HG03342 (cell line): ENCODE results near the gene HOATZ.

Source experiments
- ATAC-seq: cut with Tn5 transposase; IDR thresholded peaks from one replicate; pipeline ENCODE4 v1.9.1; 2021; ENCODE audit warnings: mild to moderate bottlenecking, moderate library complexity; ENCODE audit not compliant: unreplicated experiment

HOATZ gene

DNA sequence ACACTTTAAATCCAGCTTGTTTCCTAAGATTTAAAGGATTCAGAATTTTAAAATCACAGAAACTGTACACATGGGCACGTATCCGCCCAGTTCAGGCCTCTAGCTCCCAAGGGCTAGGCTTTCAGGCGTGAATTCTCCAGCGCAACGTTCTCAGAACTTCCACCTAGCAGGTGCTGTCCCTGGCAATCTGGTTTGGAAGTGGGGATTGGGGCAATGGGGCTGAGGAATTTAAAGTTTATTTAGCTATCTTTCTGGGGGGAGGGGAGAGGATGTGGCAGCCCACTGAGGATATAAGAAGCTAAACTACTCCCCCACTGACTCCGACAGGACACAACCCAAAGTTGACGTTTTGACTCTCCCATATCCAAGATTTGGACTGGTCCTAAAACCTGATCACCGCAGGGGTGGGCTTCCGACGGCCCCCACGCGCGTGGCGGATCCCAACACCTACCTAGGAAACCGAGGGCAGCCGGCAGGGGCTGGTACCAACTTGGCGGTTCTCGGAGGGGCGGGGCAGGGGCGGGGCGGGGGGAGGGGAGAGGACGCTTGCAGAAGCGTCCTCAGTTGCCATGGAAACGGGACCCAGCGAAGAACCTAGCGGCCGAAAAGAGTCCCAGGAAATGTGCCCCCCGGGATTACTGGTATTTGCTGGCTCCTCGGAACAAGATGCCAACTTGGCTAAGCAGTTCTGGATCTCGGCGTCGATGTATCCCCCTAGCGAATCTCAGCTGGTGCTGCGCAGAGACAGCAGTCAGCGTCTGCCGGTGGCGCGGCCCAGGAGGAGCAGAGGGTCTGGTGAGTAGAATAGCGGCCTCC is at the start of gene HOATZ:
Gene HOATZ, plus strand, starts transcription at position 563 of the 816 bp plus-strand sequence. Its CDS starts 7 bp downstream, at position 570.
- ATAC-seq, result no peak

DNA sequence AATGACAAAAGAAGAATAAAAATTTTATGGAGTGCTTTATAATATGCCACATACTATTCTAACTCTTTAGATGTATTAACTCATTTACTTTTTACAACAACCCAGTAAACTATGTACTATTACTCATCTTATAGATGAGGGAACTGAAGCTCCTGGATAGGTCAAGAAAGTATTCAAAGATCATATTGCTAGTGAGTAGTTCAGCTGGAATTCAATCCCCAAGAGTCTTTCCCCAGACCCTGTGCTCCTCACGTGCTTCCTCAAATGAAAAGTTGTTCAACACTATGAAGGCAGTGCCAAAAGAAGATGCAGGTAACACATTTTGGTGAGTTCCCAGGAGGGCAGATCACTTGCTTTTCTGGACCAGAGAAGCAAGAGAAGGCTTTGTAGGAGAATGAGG is 49.2 kb upstream of the HOATZ start:
- no peak for ATAC-seq

DNA sequence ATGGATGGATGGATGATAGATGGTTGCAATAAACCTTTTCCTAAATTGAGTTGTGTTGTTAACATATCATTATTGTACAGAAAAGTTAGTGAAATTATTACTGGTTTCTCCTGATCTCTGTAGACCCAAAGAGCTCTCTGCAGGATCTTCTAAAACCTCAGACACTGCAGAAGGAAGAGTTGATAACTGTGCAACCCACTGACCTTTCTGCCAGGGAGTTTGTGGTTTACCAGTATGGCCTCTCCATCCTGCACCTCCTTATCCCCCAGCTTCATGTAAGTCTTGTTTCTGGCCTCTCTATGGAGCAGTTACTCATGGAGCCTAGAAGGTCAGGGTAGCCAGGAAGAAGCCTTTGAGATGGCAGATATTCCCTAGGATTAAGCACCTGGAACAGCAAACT is 48.0 kb upstream of the HOATZ start:
- no peak for ATAC-seq

DNA sequence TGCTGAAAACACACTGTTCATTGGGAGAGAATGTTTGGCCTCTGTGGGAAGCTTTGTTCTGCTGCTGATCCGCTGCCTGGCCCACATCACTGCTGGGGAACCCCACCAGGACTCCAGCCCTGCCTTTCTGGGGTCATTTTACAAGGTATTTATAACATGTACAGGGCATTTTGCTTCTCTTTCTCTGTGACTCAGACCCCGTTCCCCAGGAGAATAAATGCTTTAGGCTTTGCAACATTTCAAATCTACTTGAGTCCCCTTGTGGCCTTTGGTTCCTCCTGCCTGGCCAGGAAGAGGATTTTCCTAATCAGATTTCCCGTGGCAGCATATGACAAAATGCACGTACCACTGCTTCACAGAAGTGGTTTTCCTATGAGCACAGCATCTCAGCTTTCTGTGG is 45.4 kb upstream of the HOATZ start:
- ATAC-seq, result no peak

DNA sequence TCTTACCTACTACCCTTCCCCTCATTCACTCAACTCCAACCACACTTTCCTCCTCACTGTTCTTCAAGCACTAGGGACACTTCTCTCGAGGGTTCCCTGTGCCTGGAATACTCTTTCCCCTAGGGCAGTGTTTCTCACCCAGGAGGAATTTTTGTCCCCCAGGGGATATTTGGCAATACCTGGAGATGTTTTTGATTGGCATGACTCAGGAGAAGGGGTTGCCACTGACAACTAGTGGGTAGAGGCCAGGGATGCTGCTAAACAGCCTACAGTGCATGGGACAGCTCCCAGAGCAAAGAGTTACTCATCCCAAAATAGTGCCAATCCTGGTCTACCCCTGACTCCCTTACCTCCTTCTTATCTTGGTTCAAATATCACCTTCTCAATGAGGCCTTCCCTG is 42.4 kb upstream of the HOATZ start:
- ATAC-seq, result no peak

DNA sequence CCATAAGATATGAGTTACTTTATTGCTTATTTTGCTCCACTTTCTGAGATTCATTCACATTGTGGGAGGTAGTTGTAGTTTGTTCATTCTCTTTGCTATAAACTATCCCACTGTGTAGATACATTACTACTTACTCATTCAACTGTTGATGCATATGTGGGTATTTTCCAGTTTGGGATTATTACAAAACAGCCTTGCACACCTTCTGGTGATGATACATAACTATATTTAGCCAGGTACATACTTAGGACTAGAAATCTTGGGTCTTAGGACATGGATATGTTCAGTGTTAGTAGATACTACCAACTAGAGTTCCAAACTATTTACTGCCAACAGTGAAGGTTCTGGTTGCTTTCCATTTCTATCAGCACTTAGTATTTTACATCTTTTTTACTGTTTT is 40.1 kb upstream of the HOATZ start:
- no peak for ATAC-seq

DNA sequence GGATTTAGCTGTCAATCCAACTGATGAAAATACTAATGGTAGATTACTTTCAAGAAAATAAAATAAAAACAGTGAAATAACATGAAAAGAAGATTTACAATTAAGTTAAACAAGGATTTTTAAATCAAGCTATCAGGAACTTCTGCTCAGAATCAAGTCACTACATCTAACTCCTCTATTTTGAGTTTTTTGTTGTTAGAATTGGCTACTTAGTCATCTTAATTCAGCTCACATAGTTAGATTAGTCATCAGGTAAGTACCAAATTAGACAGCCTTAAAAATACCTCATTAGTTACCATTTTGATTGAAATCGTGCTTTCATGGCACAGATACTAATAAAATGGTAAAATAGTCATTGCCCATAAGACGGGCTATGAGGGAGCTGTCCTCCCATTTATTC is 38.2 kb upstream of the HOATZ start:
- ATAC-seq, result no peak

DNA sequence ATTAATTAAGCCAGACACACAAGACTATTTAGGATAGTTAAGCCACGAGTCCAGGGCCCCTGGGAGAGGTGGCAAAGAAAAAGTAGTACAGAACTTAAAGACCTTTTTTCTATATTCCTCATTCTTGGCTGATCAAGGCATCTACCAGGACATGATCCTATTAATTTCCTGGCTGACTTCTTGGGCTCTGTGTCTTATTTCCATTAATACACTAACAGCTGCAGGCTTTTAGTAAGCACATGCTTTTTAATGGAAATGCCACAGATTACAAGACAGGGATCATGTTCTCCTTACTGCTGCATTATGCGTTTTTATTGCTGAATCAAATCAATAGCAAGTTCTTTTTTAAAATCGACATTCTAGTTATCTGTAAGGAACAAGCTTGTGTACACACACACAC is 37.6 kb upstream of the HOATZ start:
- ATAC-seq, result no peak

DNA sequence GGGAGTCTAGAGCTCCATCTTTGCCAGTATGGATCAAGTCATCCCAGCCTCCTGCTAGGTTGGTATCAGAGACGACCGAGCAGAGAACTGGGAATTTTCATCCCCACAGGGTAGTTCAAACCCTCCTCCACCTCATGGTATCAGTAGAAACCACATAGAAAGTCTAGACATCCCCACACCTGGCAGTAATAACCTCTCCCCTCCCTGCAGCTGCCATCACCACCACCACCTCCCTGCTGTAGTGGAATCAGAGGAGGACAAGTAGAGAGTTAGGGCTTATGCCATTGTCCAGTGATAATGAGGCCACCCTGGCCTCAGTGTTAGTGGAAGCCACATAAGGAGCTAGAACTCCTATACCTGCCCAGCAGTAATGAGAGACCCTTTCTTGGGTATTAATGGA is 36.7 kb upstream of the HOATZ start:
- no peak for ATAC-seq

DNA sequence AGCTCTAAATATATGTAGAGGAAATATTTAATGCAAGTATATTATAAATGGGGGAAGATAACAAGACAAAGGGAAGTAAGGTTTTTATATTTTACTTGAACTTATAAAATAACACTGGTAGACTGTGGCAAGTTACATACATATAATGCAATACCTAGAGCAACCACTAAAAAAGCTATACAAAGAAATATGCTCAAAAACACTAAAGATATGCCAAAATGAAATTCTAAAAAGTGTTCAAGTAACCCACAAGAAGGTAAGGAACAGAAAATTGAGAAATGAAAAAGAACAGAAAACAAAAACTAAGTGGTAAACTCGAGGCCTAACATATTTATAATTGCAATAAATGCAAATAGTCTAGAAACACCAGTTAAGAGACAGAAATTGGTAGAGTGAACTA is 34.9 kb upstream of the HOATZ start:
- no peak for ATAC-seq

DNA sequence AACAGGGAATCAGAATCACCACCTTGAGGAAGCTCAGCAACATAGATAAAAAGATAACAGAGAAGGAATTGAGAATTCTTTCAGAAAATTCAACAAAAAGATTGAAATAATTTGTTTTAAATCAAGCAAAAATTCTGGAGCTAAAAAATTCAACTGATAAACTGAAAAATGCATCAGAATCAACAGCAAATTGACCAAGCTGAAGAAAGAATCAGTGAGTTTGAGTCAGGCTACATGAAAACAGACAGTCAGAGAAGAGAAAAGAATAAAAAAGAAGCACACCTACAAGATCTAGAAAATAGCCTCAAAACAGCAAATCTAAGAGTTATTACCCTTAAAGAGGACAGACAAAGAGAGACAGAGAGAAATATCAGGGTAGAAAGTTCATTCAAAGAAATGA is 31.1 kb upstream of the HOATZ start:
- no peak for ATAC-seq

DNA sequence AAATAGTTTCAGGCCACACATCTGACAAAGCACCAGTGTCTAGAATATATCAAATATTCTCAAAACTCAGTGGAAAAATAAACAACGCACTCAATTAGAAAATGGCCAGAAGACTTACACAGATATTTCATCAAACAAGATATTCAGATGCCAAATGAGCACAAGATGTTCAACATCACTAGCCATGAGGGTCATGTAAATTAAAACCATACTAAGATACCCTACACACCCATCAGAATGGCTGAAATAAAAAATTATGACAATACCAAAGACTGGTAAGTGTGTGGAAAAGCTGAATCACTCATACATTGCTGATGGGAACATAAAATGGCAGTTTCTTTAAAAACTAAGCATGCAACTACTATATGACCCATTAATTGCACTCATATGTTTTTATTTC is 24.1 kb upstream of the HOATZ start:
- ATAC-seq, result no peak

DNA sequence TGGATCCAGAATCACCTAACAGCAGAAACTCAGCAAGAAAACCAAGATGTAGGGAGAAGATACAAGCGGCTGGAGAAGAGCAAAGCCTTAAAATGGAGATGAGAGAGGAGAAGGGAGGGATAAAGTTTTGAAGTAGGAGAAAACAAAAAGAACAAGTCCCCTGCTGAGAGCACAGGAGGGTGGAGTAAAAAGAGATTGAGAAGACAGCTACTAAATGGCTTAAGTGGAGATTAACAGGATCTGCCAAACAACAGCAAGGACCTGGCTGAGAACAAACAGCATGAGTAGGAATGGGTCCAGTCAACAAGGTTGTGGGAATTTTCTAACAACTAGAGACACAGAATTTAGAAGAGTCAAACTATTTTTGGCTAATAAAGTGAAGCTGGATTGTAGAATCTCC is 20.5 kb upstream of the HOATZ start:
- ATAC-seq, result no peak

DNA sequence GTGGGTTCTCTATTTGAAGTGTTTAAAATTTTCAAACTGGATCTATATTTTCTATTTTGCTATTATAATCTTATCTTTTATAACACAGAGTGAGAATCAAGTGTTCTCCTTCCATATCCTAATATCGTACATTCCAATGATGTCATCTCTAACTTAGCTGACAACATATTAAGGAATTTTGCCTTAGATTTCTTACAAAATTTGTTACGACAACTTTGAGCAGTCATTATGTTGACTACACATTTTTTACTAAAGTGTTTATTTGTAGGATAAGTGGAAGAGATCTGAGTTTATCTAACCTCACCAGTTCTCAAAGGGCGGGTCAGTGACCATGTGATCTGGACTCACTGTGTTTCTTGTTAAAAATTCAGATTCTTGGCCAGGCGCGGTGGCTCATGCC is 15.1 kb upstream of the HOATZ start:
- no peak for ATAC-seq

DNA sequence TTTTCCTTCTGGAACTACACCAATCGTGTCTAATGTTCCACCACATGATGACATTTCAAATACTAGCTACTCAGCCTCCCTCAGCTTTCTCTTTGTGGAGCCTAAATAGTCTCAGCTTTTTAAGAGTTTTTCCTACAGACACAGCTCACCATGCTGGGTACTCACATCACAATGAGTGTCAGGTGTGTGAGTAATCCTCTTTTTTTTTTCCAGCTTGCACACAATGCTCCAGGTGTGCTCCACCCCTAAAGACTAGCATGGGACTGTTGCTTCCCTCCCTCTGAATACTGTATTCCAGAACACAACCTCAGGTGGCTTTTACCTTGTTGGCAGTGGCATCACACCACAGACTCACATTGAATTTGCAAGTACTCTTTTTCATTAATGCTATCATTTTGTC is 14.1 kb upstream of the HOATZ start:
- no peak for ATAC-seq

DNA sequence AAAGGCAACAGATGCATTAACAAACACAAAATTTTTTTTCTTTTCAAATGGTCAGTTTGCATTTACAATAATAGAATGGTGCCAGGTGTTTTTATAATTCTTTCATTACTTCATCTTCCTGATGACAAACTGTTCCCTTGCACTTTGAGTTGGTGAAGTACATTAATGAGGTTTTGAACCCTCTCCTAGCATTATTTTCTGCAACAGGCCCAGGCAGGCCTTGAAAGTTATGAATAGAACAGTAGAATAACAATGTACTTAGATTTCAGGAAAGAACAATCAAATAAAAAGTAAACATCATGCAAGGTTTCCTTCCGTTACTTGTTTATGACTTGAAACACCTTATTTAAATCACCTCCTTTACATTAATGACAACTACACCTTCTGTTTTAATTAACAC is 12.0 kb upstream of the HOATZ start:
- no peak for ATAC-seq

DNA sequence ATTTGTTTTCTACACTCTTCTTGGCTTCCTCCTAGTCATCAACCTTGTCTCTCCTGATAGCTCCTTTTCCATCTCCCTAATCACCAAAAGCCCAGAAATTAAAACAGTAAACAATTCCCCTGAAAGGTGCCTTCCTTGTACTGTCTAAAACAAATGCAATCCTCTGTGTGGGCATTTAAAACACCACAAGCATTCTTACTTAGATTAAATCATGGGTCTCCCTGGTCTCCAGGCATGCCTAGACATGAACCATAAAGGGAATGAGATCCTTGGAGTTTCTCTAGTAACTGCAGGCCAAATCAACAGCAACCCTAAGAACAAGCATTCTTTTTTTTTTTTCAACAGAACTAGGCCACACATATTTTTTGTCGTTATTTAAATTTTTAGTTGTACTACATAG is 4.3 kb upstream of the HOATZ start:
- no peak for ATAC-seq

DNA sequence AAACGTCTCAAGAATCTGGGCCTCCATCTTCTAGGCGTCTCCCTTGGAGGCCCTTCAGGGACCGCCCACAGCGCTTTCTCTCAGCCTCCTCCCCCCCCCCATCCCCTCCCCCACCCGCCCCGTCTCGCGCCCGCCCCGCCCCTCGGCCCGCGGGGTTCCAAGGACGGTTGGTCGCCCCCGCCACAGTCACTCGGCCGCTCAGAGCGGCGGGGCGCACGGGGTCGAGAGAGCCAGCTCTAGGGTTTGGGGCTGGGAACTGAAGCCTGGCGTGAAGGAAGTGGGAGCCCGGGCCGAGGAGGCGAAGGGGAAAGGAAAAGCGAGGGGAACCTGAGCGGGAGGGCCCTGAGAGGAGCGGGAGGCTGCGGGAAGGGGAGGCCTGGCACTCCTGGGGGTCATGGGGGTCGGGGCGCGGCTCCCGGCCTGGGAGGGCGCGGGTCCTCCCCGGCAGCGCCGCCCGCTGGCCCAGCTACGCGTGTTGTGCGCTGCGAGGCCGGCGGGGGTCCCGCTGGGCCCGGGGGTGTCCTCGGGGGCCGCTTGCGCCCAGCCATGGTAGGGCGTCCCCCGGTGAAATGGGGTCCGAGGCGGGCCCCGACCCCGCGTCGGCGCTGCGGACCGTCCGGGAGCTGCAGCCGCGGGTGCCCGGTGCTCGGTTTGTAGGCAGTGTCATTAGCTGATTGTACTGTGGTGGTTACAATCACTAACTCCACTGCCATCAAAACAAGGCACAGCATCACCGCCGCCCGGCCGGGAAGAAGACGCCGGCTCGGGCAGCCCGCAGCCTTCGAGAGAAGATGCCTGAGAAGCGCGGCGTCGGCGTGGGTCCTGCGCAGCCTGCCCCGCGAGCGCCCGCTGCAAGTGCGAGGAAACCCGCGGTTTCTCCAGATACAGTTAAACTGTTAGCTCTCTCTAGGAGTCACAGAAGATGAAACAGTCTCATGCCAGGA is 2.0 kb upstream of the HOATZ start, which contains the start of gene BTG4:
Gene BTG4, minus strand, starts transcription at position 91 of the 944 bp plus-strand sequence. CDS start 13,610 bp downstream, outside the sequence.
- no peak for ATAC-seq

DNA sequence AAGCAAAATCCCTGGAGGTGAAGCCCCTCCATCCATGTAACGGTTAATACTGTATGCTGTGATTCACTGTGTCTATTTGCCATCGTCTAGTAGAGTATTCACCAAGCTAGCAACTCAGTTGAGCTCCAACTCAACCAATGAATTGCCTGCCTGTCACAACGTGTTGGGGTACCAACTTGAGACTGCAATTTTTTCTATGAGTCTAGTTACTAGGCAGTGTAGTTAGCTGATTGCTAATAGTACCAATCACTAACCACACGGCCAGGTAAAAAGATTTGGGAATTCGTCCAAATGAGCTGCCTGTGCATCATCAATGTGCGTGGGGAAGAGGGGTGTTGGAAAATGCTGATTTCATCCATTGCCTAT is 1.4 kb upstream of the HOATZ start:
- no peak for ATAC-seq

DNA sequence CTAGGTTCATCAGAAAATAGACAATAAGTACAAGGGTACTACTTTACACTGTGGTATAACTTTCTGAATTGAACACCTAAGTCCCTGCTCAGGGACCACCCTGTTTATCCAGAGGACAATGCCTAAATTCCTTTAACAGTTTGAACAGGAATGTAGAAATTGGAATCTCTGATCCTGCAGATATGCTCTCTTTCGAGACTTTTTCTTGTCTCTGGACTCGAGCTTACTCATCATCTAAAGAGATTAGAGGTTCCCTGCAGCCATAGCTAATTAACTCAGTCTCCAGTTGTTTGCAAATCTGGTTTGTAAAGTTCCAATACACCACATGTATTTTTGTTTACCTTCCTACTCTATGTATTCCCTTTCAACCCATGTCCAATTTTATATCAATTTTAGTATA is 1.0 kb downstream of the HOATZ start:
- ATAC-seq, result no peak

DNA sequence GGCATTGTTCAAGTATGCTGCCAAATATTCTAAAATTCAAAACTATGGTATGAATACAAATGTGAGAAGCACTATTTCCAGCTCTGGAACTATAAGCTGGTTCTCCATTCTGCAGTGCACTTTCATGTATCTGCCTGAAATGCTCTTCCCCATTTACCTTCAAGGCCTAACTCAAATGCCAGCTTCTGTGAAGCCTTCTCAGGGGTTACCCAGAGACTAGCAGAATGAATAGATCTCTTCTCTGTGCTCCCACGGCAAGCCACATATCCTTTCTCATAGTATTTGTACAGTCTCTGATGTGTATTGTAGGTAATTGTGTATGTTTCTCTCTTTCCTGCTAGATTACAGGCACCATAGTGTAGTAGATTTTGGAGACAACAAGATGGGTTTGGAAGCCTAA is 4.1 kb downstream of the HOATZ start:
- ATAC-seq, result no peak

DNA sequence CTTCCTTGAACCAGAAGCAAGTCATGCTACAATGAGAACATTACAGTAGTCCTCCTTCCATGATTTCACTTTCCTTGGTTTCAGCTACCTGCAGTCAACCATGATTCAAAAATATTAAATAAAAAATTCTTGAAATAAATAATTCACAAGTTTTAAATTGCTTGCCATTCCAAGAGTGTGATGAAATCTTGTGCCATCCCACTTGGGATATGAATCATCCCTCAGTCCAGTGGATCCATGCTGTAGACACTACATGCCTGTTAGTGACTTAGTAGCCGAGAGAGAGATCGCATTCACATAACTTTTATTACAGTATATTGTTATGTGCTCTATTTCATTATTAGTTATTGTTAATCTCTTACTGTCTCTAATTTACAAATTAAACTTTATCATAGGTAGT is 6.0 kb downstream of the HOATZ start:
- no peak for ATAC-seq
